DMS153 (cell line): ENCODE data around the gene DTHD1.

Experiments
- DNase-seq: peaks from one replicate; lab custom pipeline; 2025; lab: John Stamatoyannopoulos, UW

The DTHD1 gene

DNA sequence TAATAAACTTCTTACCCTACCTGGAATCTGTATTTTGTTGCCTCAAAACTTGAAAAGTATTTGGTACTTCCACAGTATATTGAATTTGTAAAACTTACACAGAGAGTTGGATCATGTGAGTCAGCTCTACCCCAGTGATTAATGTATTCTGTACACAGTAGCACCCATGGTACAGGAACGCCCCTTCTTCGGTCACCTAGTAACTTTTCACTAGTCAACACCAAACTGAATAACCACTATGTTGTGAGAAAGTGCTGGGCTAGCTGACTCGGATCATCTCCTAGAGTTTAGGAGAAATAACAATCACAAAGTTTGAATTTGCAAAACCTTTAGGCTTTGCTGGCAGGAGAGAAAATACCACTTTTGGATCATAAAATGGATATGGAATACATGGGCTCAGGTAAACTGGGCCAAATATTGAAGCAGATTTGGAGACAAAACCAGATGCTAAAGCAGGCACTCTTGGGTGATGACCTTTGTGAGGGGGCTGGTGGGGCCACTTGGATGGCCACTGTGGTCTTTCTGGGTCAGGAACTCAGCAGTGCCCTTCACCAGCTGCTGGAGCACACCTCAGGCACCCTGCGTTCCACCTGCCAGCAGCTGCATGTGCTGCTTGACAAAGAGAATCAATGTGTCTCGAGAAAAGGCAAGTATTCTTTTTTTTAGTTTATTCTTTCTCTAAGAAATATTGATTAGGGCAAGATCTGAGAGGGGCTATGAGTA lies at the start of gene DTHD1:
TSS of gene DTHD1 (plus strand) at position 233 of the 723 bp plus-strand sequence. CDS start at position 376, 143 bp downstream.
- DNase-seq, result no peak

DNA sequence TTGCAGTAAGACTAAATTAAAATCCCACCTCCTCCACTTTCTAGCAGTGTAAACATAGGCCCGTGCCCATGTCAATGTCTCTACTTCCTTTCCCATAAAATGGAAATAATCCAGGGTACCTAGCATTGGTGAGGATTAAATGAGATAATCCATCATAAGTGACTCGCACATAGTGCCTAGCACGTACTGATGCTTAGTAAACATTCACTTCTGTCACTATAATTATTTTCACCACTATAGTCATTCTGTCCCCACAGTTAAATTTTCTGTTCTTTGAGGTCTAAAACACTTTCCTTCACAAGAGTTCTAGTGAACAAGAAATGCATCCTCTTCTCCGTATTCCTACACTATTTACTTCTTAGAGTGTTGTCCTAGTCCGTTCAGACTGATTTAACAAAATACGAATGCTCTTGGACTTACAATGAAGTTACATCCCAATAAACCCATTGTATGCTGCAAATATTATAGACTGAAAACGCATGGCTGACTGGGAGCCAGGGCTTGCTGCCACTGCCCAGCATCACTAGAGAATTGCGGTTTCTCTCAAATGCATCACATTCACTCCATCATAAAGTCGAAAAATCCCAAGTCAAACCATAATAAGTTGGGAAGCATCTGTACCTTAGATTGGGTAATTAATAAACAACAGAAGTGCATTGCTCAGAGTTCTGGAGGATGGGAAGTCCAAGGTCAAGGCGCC lies 47.7 kb upstream of the DTHD1 start:
- DNase-seq, result no peak

DNA sequence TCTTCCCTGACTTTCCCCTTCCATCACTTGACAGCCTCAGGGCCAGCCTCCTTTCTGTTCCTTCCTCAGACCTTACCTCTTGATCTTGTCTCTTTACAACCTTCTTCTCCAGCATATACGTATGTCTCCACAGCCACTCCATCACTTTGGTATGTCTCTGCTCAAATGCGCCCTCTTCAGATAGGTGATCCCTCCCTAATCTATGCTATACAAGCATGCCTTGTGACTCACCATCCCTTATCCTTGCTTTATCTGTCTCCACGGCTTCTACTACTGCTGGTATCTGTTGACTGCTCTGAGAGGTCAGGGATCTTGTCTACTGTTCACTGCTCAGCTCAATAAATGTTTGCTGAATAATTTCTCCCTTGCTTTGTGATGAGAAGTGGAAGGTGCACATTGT lies 46.1 kb upstream of the DTHD1 start:
- DNase-seq, result no peak

DNA sequence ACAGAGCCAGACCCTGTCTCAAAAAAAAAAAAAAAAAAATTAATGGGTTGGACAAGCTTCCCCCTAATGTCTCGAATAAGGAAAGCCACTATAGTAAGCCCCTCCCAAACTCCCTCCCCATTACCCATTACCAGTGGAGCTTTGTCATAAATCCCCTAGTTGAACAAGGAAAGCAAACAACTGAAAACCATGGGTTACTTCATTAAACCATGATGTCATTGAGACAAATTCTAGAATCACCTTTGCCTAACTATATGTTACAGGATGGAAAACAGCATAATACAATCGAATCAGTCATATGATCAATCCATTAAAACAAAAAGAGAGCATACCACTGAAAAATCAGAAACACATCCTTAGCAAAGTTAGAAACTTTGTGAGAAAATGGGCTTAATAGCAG lies 45.3 kb upstream of the DTHD1 start:
- DNase-seq, result no peak

DNA sequence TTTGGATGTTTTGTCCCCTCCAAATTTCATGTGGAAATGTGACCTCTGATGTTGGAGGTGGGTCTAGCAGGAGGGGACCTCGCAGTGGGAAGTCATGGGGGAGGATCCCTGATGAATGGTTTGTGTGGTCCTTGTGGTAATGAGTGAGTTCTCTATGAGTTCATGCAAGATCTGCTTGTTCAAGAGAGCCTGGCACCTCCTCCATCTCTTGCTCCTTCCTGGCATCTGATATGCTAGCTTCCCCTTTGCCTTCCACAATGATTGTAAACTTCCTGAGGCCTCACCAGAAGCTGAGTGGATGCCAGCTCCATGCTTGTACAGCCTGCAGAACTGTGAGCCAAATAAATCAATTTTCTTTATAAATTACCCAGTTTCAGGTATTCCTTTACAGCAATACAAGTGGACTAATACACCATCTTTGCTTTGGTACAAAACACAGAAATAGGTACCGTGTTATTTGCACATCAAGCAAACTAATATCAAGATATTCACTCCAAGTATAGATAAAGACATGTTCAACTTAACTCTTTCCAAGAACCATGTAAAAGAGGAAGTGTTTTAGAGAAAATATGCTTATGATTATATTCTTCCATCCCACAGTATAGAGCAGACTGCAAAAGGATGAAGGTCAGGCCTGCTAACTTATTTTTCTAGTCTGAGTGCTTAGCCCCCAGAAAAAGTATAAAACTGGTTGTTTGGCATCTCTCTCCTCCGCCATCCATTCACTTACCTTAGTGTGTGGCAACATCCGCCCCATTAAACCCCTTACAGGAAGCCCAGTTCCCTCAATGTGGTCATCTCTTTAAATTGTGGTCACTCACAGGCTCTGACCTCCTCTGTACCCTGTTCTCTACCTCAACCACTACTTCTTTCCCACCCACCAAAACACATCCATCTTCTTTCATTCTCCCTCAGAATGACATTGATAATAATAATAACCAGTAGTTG lies 43.8 kb upstream of the DTHD1 start:
- no peak for DNase-seq

DNA sequence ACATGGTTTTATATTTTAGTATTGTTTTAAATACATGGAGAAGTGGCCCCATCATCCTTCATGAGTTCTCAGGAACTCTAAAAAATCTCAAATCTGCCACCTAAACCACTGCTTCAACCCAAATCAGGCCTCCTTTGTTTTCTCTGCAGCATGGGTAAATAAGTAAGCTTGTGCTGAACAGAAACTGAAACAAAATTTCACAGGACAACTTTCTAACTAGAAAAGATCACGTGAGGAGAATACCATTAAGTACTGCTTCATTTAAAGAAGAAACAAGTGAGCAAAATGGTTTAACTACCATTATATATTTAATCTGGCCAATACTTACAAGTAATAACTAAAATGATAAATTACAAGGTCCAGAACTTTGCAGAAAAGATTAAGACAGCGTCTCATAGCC lies 39.6 kb upstream of the DTHD1 start:
- no peak for DNase-seq

DNA sequence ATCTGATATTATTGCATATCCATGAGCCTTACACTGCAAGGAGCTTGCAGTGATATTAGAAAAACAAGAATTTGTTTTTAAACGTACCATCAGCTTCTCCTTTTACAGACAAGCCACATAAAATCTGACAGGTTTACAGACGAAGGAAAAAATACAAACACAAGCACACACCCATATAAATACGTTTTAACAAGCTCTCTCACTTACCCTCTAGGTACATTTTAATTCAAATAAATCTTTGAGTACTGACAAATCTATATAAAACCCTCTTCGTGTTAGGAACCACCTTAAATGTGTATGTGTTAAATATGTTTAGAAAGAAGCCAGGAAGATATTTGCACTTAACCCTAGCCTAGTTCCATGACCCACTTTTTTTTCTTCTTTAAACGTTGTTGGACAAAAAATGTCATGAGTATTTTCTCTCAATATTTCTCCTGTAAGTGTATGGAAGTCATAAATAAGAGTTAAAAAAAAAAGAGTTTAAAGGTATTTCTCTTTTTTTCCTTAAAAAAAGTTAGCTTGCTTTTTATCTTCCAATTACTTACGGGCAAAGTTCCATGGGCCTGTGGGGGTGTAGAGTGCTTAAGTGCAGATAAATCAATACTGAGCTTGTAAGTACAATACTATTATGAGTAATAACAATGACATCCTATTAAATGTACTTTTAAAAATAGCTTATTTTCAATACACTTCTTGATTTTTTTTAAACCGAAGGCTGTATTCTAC lies 38.6 kb upstream of the DTHD1 start:
- no peak for DNase-seq

DNA sequence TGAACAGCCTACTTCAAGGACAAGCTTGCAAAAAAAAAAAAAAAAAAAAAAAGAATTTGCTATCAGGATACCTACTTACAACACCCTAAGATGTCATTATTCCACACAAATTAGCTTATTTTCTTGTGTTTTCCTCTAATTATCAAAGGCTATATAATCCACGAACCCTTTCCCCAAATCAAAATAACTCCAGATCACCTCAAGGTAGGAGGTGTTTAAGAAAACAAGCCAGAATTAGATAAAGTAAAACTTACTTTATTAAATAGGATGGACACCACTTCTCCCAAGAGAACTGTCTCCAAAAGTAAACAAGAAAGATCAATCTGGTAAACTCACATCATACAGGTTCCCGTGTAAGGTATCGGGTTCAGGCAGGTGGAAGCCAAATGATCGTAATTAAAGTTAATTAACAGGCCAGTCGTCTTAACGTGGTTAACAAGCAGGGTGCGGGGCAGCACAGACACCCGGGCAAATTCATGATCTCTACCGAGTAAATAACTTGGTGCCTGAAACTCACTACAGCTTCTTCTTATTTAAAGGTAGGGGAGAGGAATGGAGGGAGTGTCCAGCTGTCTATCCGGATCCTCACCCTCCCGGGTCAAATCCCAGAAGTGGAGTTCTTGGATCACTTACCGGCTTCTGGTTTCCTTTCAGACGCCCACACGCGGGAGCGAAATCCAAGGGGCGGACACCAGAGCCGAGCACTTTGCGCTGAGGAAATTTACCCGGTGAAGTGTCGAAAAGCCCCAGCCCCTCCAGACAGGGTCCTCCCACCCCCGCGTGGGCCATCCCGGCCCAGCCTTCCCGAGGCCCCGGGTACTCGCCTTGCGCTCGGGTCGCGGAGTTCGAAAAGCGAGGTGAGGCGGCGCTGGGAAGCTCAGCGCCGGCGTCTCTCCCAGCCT lies 37.8 kb upstream of the DTHD1 start:
- no peak for DNase-seq

DNA sequence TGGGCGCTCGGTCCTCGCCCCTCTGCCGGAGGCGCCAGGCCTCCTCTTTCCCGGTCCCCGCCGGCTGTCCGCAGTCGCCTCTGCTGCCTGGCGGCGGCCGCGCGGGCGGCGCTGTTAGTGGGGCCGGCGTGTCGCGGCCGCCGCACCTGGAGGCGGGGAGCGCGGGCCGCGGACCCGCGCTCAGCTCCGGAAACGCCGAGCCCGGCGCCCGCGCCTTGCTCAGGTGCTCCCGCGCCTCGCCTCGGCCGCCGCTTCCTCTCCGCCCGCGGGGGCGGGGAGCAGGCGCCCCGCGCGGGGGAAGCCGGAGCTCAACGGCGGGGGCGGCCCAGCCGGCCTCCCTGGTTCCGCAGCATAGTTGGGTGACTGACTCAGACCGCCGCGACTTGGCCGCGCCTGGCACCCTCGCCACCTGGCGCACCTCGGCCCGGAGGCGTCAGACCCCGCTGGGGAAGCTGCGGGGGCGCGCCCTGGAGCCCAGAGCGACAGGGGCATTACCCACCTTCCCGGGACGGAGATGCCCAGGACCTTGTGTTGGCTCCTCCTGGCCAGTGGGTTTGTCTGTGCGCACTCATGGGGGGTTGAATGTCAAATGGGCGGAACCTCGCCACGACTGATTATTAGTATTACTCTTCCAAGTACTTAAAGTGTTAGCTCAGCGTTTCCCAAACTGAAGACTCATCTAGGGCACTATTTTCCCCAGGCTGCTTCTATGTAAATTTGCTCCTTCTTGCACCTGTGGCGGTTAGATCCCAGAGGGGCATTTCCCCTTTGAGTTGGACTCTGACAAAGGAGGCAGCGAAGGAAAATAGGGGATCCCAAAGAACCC lies 36.9 kb upstream of the DTHD1 start, which contains the start of gene ARAP2:
TSS of gene ARAP2 (minus strand) at position 258 of the 826 bp plus-strand sequence. CDS start 15,028 bp downstream, outside the sequence.
- no peak for DNase-seq

DNA sequence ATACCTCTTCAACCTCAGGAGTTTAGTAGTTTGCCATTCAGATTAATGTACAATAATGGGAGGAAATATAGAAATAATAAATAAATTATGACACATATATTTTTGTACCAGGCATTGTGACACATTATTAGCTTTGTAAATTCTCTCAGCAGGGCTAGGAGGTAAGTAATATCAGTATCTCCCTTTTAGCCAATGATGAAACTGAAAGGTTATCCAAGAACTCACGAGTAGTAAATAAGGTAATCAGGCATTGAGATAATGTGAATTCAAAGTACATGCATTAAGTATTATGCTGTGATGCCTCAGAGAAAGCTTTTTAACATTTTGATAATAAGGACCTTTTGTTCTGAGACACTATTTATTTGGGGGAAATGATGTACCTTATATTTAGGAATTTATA lies 31.8 kb upstream of the DTHD1 start:
- DNase-seq, result no peak

DNA sequence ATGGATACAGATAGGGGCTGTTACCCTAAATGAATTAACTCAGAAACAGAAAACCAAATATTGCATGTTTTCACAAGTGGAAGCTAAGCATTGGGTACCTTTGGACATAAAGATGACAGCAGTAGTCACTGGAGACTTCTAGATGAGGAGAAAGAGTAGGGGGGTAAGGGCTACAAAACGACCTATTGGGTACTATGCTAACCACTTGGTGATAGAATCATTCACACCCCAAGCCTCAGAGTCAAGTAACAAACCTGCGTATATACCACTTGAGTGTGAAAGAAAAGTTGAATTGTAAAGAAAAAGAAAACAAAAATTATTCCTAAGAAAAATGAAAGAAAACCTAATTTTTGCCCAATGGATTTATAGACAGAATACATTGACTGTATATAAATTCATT lies 29.4 kb upstream of the DTHD1 start:
- DNase-seq, result no peak

DNA sequence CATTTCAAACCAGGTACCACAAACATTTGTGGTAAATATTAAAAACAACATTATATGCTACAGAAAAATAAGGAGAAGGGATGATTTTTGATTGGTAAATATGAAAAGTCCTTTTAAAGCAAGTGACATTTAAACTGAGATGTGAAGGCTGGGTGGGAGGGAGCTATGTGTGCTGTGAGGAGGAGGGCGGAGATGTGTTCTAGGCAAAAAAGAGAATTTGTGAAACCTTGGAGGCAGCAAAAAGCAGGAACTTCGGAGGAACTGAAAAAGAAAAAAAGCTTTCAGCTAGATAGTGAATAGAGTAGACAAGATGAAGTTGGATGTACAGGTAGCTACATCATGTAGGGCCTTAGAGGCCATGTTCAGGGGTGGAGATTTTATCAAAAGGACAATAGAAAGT lies 27.0 kb upstream of the DTHD1 start:
- DNase-seq, result no peak

DNA sequence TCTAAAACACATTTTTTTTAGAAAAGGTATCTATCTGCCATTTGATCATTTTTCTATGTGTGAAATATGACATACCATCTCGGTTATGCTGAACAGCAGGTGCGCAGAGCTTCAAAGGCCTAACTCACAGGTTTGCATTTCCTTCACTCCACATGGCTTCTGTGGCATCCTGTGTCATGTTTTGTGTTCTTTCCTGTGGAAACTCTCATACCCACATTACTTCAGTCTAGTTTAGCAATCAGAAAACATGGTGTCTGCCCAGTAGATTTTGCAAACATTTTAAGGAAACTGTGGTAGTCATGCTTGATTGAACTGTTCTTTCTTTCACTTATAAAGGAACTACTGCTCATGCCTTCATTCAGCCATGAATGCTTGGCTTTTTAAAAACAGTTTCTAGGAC lies 25.8 kb upstream of the DTHD1 start:
- DNase-seq, result no peak

DNA sequence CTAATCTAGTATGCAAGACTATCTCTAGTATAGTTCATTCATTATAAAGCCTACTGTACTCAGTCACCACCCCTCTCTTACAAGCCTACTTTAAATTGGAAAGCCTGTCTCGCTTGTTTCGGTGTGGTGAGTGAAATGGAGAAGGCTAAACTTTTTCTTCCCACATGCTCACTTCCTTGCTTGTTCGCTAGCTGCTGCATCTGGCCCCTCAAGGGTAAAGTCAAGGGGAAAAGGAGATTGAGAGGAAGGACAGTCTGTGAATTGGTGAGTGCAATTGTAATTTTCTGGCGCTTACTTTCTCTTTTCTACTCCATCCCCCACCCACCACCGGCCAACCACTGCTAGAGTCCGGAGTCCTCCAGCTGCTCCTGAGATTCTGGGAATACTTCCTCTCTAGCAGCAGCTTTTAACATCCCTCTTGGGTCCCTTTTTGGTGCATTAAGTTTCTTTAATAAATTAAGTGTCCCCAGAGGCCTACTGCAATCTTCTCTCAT lies 25.0 kb upstream of the DTHD1 start:
- DNase-seq, result no peak

DNA sequence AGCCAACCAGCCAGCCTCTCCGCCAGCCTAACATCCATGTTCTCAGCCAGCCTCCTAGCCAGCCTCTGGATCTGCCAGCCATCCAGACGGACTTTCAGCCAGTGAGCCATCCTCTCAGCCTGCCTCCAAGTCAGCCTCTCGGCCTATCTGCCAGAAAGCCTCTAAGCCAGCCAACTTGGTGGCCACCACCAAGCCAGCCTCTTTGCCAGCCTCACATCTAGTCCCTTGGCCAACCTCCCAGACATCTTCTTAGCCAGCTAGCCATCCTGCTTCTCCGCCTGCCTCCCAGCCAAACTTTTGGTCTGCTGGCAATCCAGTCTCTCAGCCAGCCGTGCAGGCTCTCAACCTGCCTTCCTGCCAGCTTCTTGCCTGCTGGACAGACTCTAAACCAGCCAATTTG lies 20.7 kb upstream of the DTHD1 start:
- no peak for DNase-seq

DNA sequence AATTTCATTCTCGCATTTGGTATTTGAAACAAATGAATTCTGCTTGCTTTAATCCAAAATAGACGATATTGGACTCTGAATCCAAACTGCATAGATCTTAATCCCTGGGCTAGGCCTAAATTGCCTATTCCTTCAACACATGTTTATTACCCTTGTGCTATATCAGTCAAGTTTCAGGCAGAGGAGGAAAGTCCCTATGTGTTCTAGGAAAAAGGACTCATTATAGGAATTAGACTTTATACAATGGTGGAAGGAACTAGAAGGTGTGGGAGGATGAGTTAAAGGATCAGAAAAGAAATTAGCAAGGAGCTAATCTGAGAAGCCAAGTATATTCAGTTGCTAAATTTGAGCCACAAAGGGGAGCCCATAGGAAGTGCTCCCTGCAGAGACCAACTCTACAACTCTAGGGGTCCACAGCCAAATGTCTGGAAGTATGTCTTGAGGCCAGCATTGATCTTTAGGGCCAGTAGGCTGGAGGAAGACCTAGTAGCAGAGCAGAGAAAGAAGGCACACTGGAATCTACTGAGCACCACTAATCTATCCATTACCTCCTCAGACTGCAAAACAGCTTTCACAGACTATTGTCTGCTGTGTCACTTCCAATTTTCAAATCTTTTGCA lies 17.1 kb upstream of the DTHD1 start:
- no peak for DNase-seq

DNA sequence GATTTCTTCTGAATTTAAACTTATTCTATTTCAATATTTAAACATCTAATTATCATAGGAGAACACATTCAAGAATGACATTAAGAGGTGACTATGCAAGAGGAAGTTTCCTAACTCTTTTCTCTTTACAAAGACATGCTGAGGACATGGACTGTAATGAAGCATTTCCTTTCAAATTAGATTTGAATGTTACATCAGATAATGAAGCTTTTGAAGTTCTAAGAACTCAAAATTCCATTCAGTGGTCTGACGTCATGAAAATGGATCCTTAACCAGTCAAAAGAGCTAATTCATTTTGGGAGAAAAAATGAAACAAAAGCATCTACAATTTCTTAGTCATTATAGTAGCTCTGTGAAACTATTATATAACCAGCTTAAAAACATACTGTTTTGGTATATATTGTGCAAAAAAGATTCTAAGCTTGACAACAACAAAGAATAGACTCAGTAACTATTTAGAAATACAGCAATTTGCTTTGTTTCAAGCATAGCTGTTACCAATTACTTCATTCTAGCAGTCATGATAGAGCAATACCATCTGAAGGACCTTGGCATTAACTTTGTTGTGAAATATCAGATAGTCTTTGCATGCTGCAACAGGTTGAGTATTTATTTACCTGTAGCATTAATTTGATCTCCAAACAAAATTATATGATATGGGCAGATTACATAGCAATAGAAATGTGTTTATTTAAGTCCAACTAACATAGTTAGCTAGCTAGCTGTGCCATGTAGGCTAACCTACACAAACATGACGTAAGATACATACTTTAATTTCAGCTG lies 13.7 kb upstream of the DTHD1 start:
- no peak for DNase-seq

DNA sequence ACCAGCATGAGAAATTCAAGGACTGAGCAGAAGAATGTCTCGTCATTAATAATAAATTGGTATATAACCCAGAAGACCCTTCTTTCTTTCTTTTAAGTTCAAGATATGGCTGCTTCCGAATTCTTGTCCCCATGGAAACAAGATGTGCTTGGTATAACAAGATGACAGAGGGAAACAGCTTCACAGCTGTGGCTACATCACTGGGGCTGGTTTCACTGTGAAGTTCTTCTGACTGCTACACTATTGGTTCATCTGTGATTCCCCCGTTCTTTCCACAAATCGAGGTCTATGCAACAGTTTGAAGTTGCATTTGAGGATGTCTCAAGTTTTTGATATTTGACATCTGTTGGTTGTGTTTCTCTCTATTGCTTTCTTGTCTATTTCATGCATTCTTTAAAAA lies 12.3 kb upstream of the DTHD1 start:
- no peak for DNase-seq
